Right ventricle myocardium superior (tissue), 1 donor: Measurements from ENCODE around the gene WNK4. TPM values are rescaled to one million over a fixed set of nuclear protein-coding genes. Genes with fewer than 3 reads are reported as not detected.
"Not testable (repeated sequence)": the region's sequence is repeated elsewhere in the genome, so short reads cannot be mapped to it uniquely, and the experiment has no call there.

Source experiments
- ATAC-seq: fragments of 200-7000 bp; cut with Tn5 transposase; one replicate; pipeline ENCODE4 v1.9.1; 2020; ENCODE audit warnings: mild to moderate bottlenecking; ENCODE audit not compliant: poor library complexity
- DNase-seq: peaks from one replicate; pipeline ENCODE4 v3.0.0-alpha.2; 2020
- intact Hi-C: fragments of 100-400 bp; cut with DNase I; formaldehyde crosslinking; loops from one replicate; pipeline ENCODE4 v1.11.2; 2022
- long read RNA-seq: library from polyadenylated mRNA; unstranded; transcript quantifications from one replicate; pipeline ENCODE4 v2.0.0, GENCODE V29; 2021
- total RNA-seq: library from RNA; stranded (reverse); fragmentation: NEBNext Ultra II Directional; extraction: Animal tissue kit (Norgen Biotek cat#: 25700); gene quantifications from one replicate; pipeline ENCODE4 v1.2.1, GENCODE V29; 2021
- donor health status: DM: no; HTN: yes; CAD: no; lungs with severe emphysema.

The WNK4 gene
- not detected for total RNA-seq
- long read RNA-seq, result 0 reads

DNA sequence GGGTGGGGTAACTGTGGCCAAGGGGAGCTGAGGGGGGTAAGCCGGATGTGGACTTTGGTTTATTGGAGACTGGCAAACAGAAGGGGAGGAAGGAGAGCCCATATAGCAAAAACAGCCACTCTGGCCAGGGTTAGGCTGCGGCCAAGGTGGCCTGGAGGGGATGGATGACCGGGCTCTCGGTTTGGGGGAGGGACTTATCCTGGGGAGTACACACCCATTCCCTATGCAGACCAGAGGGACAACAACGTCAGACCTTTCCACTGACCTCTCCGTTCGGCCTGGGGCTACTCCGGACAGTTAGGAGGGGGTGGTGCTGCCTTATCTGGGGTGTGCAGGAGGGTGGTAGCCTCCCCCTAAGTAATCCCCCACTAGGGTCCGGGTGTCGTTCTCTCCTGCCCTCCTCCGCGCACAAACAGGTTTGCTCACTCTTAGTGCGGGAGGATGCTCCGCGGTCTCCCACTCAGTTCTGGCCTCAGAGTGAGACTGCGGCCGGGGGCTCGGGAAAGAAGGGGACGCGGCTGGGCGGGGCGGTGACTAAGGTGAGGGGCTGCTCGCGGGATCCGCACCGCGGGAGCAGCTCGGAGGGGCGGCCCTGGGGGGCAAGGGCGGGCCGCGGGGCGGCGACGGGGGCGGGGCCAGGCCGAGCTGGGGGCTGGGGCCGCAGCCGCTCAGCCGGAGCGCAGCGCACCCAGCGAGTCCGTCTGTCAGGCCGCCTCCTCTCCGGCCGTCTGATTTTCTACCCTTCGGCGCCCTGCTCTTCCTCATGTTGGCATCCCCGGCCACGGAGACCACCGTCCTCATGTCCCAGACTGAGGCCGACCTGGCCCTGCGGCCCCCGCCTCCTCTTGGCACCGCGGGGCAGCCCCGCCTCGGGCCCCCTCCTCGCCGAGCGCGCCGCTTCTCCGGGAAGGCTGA lies at the start of gene WNK4:
Gene WNK4, plus strand, starts transcription at position 675 of the 915 bp plus-strand sequence. Its CDS starts 89 bp downstream, at position 764.
- peak; percentile 55 for ATAC-seq
- no peak for DNase-seq
- intact Hi-C loops, result no loop called here

DNA sequence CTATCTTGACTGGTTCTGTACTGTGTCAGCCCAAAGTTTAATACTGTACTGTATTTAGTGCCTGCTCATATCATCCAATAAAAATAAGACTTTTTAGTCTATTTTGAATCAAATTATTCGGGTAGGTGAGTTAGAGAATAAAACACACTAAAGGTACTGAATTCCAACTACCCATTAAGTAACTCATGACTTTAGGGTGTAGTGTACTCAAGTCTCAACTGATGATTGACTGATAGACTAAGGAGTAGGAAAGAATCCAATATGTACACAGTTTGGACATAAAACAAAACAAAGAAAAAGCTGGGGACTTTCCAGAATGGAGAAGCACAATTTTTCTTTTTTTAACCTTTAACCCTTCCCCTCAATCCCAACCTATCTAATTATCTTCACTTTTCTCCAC lies 39.7 kb upstream of the WNK4 start:
- ATAC-seq (no peak), DNase-seq (no peak)
- intact Hi-C loops, result no loop called here

DNA sequence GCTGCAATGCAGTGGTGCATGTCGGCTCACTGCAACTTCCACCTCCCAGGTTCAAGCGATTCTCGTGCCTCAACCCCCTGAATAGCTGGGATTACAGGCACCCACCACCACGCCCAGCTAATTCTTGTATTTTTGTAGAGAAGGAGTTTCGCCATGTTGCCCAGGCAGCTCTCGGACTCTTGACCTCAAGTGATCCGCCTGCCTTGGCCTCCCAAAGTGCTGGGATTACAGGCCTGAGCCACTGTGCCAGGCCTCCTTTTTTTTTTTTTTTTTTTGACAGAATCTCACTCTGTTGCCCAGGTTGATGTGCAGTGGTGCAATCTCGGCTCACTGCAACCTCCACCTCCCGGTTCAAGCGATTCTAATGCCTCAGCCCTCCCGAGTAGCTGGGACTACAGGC lies 37.5 kb upstream of the WNK4 start:
- not testable (repeated sequence) for ATAC-seq, DNase-seq

GRCh38 chr17:42743595-42744282 lies 36.7 kb upstream of the WNK4 start:
- no peak for DNase-seq
- intact Hi-C loops, result no loop called here
- no peak for ATAC-seq

More for the DNA sequence above, 37.5 kb upstream of the WNK4 start:
- intact Hi-C loops, result not testable (repeated sequence)

- intact Hi-C loops, result no loop called here
- ATAC-seq (peak; percentile 89), DNase-seq (peak; percentile 88)
These were observed 36.1 kb upstream of the WNK4 start for GRCh38 chr17:42744283-42744805.

DNA sequence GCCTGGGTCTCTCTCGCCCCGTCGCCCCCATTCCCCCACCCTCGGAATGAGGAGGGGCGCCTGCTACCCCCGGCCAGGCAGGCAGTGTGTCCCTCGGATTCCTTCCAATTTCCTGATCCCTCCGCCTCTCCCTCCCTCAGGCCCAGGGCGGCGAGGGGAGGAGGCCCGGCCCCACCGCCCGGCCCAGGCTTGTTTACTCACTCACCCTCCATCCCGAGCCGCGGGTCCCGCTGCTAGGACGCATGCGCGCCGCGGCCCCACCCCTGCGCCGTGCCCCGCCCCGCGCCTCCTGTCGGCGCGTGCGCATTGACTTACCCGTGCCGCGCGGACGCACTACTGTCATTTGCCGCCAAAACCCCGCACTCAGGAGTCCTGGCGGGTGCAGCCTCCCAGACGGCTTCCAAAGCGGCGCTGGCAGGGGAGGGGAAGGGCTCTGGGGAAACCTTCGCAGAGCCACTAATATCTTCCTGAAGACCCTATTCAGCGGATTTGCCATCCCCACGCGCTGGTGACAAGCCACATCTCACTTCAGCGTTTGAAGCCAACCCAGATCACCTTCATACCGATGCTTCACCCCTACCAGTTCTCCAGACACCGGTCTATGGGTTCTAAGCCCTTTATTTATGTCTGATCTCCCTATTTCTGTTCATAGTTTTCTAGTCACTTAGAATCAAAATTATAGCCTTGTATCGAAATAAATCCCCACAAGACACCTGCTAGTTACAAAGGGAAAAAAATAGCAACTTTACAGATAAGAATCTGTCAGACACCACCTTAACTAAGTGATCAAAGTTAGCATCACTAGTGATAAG lies 35.4 kb upstream of the WNK4 start, which contains the start of gene EZH1:
Gene EZH1, minus strand, starts transcription at position 235 of the 812 bp plus-strand sequence. CDS start 16,099 bp downstream, outside the sequence.
- ATAC-seq, result peak; percentile 98
- intact Hi-C loops, result no loop called here
- peak; percentile 94 for DNase-seq

DNA sequence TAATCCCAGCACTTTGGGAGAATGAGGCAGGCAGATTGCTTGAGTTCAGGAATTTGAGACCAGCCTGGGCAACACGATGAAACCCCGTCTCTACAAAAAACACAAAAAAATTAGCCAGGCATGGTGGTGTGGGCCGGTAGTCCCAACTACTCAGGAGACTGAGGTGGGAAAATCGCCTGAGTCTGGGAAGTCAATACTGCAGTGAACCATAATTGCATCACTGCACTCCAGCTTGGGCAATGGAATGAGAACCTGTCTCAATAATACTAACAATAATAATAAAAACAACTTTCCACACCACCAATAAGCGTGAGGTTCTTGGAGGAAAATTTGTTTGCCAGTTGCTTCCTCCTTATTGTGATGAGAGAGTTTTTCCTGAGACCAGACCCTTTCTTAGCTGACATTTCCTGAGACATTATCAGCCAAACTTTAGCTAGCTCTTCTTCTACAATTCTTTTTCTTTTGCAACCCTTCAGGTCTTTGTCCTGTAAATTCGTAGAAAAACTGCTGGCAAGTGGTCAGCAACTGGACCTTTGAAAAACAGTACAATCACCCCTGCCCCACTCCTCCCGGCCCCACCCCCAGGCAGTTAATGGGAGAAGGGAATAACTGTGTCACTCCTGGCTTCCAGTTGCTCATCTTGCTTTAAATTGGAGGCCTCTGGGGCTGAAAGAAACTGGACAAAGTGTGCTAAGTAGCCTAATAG lies 32.1 kb upstream of the WNK4 start:
- intact Hi-C loops, result no loop called here
- ATAC-seq, result no peak
- DNase-seq, result peak; percentile 55

DNA sequence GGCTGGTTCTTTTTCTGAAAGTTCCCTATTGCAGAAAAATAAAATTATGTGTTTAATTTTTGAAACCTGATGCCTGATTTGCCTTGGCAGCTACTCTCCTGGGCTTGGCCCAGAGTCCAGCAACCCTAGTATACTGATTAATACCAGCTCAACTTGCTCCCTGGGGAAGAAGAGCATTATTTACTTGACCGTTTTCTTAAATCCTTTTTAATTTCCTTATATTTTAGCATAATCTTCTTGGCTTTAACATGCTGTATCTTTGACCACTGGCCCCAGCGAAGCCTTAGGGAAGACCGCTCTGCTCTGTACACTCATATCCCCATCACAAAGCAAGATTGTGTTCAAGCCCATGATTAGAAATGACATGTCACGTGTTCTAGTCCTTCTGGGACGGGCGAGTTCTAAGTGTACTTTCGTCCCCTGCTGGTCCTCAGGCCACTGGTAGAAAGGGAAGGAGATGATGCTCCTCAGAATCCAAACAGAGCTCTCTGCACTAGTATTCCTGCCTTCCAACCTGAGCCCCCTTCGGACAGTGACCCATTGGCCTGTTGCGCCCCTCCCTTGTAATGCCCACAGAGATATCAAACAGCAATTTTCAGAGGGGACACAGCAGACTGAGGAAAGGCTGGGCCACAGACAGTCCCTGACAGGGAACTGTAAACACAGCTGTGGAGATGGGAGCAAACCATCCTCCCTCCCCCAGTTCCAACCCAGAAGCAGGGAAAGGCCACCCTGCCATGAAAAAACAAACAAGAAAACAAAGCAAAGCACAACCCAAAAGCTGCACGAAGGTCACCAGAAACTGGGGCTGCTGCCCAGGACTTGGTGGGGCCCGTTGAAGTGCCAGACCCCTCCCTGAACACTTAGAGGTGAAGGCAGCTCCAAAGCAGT lies 31.3 kb upstream of the WNK4 start:
- no peak for ATAC-seq
- intact Hi-C loops, result no loop called here
- no peak for DNase-seq

GRCh38 chr17:42750739-42751344 lies 29.6 kb upstream of the WNK4 start:
- intact Hi-C loops, result no loop called here
- ATAC-seq (peak; percentile 9), DNase-seq (no peak)

DNA sequence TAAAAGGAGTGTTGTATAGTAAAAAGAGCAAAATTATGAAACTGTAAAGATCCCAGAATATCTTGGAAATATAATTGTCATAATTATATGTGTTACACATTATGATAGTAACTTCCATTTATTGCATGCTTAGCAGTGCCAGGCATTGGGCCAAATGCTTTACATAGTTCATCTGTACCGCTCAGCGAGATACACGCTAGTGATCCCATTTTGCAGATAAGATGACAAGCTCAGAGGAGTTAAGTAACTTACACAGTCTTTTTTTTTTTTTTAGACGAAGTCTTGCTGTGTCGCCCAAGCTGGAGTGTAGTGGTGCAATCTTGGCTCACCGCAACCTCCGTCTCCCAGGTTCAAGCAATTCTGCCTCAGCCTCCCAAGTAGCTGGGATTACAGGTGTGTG lies 28.8 kb upstream of the WNK4 start:
- no peak for ATAC-seq
- no peak for DNase-seq
- intact Hi-C loops, result no loop called here

- ATAC-seq (peak; percentile 83), DNase-seq (peak; percentile 72)
- intact Hi-C loops, result no loop called here
These were observed 25.6 kb upstream of the WNK4 start for GRCh38 chr17:42754782-42755181.

DNA sequence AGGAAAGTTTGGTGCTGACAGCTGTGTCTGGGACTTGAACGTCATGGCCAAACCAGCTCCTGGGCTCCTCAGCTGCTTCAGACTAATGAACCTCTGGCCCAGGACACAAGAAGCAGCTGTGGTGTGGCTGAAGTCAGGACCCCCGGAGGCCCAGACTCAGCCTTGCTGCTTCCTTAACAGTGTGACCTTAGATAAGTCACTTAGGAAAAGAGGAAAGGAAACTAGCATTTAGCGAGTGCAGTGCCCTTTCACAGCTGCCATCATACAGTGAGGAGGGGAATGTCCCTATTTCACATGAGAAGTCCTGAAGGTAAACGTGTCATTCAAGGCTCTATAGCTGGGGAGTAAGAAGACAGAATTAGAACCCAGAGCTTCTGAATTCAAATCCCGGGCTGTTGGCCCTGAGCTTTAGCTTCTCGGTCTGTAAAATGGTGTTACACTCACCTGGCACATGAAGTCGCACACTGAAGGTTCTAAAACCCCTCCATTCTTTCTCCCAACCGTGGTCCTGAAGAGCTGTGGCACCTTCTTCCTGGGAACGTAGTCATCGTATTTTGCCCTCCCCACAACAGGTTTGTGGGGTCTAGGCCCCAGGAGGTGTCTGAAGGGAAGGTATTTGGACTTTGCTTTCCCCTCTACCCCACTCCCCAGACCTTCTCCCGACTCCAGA lies 20.3 kb upstream of the WNK4 start:
- ATAC-seq, result no peak
- intact Hi-C loops, result loop anchor here (10.0 kb wide), 1 partner anchor 175 kb away; no protein-coding TSS in a partner anchor
- DNase-seq, result no peak

- ATAC-seq, result peak; percentile 60
- intact Hi-C loops, result loop anchor here (10.0 kb wide), 1 partner anchor 176 kb away; no protein-coding TSS in a partner anchor
- peak; percentile 59 for DNase-seq
These were observed 19.5 kb upstream of the WNK4 start, which contains the start of gene RAMP2 for GRCh38 chr17:42760652-42761581. Gene RAMP2, plus strand, starts transcription at chr17:42761227. Its CDS starts 35 bp downstream, at chr17:42761262.

DNA sequence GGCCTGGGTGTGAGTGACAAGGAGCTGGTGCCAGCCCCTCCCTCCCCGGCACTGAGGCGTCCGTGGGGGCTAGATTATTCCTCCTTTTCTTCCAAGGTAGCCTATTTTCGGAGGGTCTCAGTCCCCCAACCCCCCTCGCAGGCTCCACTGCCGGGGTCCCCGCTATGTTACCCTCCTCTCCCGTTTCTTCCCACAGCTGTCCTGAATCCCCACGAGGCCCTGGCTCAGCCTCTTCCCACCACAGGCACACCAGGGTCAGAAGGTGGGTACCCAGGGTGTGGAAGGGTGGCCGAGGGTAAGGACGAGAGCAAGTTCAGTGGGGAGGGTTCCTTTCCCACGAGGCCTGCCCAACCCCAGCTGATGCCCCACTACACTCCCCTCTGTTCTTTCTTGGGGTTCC lies 18.8 kb upstream of the WNK4 start:
- intact Hi-C loops, result loop anchor here (2.0 to 10.0 kb wide), 2 partner anchors 41 to 177 kb away; no protein-coding TSS in a partner anchor
- no peak for ATAC-seq
- no peak for DNase-seq

DNA sequence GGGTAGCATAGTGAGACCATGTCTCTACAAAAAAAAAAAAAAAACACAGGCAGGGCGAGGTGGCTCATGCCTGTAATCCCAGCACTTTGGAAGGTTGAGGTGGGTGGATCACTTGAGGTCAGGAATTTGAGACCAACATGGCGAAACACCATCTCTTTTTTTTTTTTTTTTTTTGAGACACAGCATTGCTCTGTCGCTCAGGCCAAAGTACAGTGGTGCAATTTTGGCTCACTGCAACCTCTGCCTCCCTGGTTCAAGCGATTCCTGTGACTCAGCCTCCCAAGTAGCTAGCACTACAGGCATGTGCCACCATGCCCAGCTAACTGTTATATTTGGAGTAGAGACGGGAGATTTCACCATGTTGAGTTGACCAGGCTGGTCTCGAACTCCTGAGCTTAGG lies 14.3 kb upstream of the WNK4 start:
- intact Hi-C loops, result loop anchor here (10.0 kb wide), 1 partner anchor 181 kb away; no protein-coding TSS in a partner anchor
- no peak for ATAC-seq
- no peak for DNase-seq
